AG09319 (cell line): ENCODE measurements around the gene SMIM43.

Experiments used
- DNase-seq: peaks from one replicate; pipeline ENCODE4 v3.0.0-alpha.2; 2010; ENCODE audit warnings: low read depth; ENCODE audit errors: extremely low read depth
- CTCF ChIP-seq: IDR thresholded peaks from 2 replicates; pipeline ENCODE4 v1.5.1; 2011; ENCODE audit warnings: low read depth, mild to moderate bottlenecking, inconsistent platforms, low read length, moderate library complexity

SMIM43 gene

GRCh38 chr4:121799867-121800501 lies 35.0 kb upstream of the SMIM43 start:
- TF ChIP-seq CTCF: no peak
- DNase-seq: no peak

DNA sequence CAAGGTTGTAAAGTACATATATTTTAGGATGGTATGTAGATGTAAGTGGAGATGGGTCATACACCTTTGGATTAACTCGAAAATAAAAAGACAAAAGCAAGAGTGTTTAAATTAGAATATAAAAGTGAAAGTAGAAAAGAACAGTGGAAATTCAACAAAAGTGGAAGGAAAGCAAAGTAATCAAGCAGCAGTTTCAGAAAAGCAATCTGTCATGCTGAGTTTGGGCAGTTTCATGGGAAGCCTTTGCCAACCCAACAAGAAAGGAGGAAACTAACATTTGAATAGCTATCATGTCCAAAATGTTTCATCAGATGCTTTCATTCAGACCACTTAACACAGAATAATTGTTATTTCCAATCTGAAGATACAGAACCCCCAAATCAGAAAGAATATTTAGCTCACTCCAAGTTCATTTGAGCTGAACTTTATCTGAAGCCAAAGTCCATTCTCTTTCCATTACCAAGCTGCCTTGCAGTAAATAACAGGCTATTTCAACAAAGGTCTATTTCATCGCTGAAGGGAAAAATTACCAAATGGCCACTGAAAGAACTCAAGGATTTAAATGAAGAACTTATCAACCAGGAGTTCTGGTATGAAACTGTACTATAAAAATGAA lies 34.4 kb upstream of the SMIM43 start:
- no peak for DNase-seq

GRCh38 chr4:121796283-121796682 lies 31.3 kb upstream of the SMIM43 start:
- no peak for TF ChIP-seq CTCF
- DNase-seq: no peak

More for the DNA sequence above, 34.4 kb upstream of the SMIM43 start:
- no peak for TF ChIP-seq CTCF

- no peak for DNase-seq
- TF ChIP-seq CTCF: no peak
Measured at GRCh38 chr4:121794505-121795188, 29.7 kb upstream of the SMIM43 start.

- TF ChIP-seq CTCF: no peak
- no peak for DNase-seq
Measured at GRCh38 chr4:121792966-121793365, 28.0 kb upstream of the SMIM43 start.

- no peak for DNase-seq
- TF ChIP-seq CTCF: no peak
Measured at GRCh38 chr4:121791481-121791880, 26.5 kb upstream of the SMIM43 start.

- TF ChIP-seq CTCF: no peak
- no peak for DNase-seq
Measured at GRCh38 chr4:121790976-121791375, 26.0 kb upstream of the SMIM43 start.
